ENCODE measurements around the gene FAHD1.

FAHD1 gene

GRCh38 chr16:1815461-1815860 lies 11.5 kb upstream of the FAHD1 start:
- DNase-seq (ENCODE audit: extremely low spot score), result no peak
- POLR2A ChIA-PET, result no interaction called here
- TF ChIP-seq TARDBP (IDR thresholded peaks at IDR 0.05), result no peak
- no peak for TF ChIP-seq FOXM1 (IDR thresholded peaks at IDR 0.05; ENCODE audit: borderline replicate concordance)
- no peak for TF ChIP-seq L3MBTL2 (conservative IDR thresholded peaks at IDR 0.05)
- TF ChIP-seq ZNF384 (IDR thresholded peaks at IDR 0.05), result no peak
- TF ChIP-seq LEF1 (IDR thresholded peaks at IDR 0.05; ENCODE audit: borderline replicate concordance), result no peak
- TF ChIP-seq ELF4 (IDR thresholded peaks at IDR 0.05), result no peak
- TF ChIP-seq NFRKB (IDR thresholded peaks at IDR 0.05), result no peak
- no peak for TF ChIP-seq ARNT (IDR thresholded peaks at IDR 0.05)
- no peak for TF ChIP-seq SP1 (IDR thresholded peaks at IDR 0.05)
- CTCF ChIA-PET, result no interaction called here

- ChIA-PET POLR2A (interaction anchor here (0.7 kb wide), 1 partner anchor 113 kb away, joined by 3 read pairs; no protein-coding TSS in a partner anchor), CTCF (no interaction called here)
- no peak for TF ChIP-seq L3MBTL2 (conservative IDR thresholded peaks at IDR 0.05)
- TF ChIP-seq NFRKB (IDR thresholded peaks at IDR 0.05), result no peak
- no peak for TF ChIP-seq SUZ12 (IDR thresholded peaks at IDR 0.05)
- TF ChIP-seq BHLHE40 (IDR thresholded peaks at IDR 0.05; ENCODE audit: borderline replicate concordance), result no peak
- TF ChIP-seq CTBP1 (IDR thresholded peaks at IDR 0.05; ENCODE audit: borderline replicate concordance), result no peak
- TF ChIP-seq FOXA1 (IDR thresholded peaks at IDR 0.05), result no peak
- TF ChIP-seq PKNOX1 (IDR thresholded peaks at IDR 0.05), result no peak
- TF ChIP-seq ELF4 (IDR thresholded peaks at IDR 0.05), result no peak
- no peak for TF ChIP-seq FOXK2 (IDR thresholded peaks at IDR 0.05)
- no peak for TF ChIP-seq HDGF (IDR thresholded peaks at IDR 0.05; ENCODE audit: borderline replicate concordance)
- TF ChIP-seq FOXM1 (IDR thresholded peaks at IDR 0.05; ENCODE audit: borderline replicate concordance), result no peak
- no peak for TF ChIP-seq SP1 (IDR thresholded peaks at IDR 0.05)
- TF ChIP-seq ARNT (IDR thresholded peaks at IDR 0.05), result no peak
- no peak for TF ChIP-seq ZNF384 (IDR thresholded peaks at IDR 0.05)
- DNase-seq (ENCODE audit: extremely low spot score), result no peak
Observed at GRCh38 chr16:1816396-1817275, 10.4 kb upstream of the FAHD1 start.

- TF ChIP-seq FOXM1 (IDR thresholded peaks at IDR 0.05; ENCODE audit: borderline replicate concordance) (no peak), NFRKB (IDR thresholded peaks at IDR 0.05) (no peak), FOXA1 (IDR thresholded peaks at IDR 0.05) (no peak), CTBP1 (IDR thresholded peaks at IDR 0.05; ENCODE audit: borderline replicate concordance) (no peak), LEF1 (IDR thresholded peaks at IDR 0.05; ENCODE audit: borderline replicate concordance) (no peak), TARDBP (IDR thresholded peaks at IDR 0.05) (no peak), ZNF384 (IDR thresholded peaks at IDR 0.05) (no peak), BHLHE40 (IDR thresholded peaks at IDR 0.05; ENCODE audit: borderline replicate concordance) (no peak), SUZ12 (IDR thresholded peaks at IDR 0.05) (no peak), PKNOX1 (IDR thresholded peaks at IDR 0.05) (no peak), ARNT (IDR thresholded peaks at IDR 0.05) (no peak), FOXK2 (IDR thresholded peaks at IDR 0.05) (no peak), SP1 (IDR thresholded peaks at IDR 0.05) (no peak), ELF4 (IDR thresholded peaks at IDR 0.05) (no peak), L3MBTL2 (conservative IDR thresholded peaks at IDR 0.05) (no peak), HDGF (IDR thresholded peaks at IDR 0.05; ENCODE audit: borderline replicate concordance) (no peak)
- no peak for DNase-seq (ENCODE audit: extremely low spot score)
- ChIA-PET POLR2A (interaction anchor here (0.7 to 0.8 kb wide), 2 partner anchors 10 to 112 kb away, joined by 3 read pairs; partner anchors contain the start of genes FAHD1 and HAGH), CTCF (no interaction called here)
Observed at GRCh38 chr16:1817276-1817589, 9.8 kb upstream of the FAHD1 start.

GRCh38 chr16:1817716-1818115 lies 9.3 kb upstream of the FAHD1 start:
- CTCF ChIA-PET, result no interaction called here

GRCh38 chr16:1818204-1818872 lies 8.7 kb upstream of the FAHD1 start:
- ChIA-PET POLR2A (no interaction called here), CTCF (no interaction called here)
- no peak for DNase-seq (ENCODE audit: extremely low spot score)
- no peak for TF ChIP-seq L3MBTL2 (conservative IDR thresholded peaks at IDR 0.05)
- no peak for TF ChIP-seq SUZ12 (IDR thresholded peaks at IDR 0.05)
- no peak for TF ChIP-seq ELF4 (IDR thresholded peaks at IDR 0.05)
- no peak for TF ChIP-seq TARDBP (IDR thresholded peaks at IDR 0.05)
- TF ChIP-seq FOXA1 (IDR thresholded peaks at IDR 0.05), result no peak
- TF ChIP-seq BHLHE40 (IDR thresholded peaks at IDR 0.05; ENCODE audit: borderline replicate concordance), result no peak
- no peak for TF ChIP-seq HDGF (IDR thresholded peaks at IDR 0.05; ENCODE audit: borderline replicate concordance)
- TF ChIP-seq CTBP1 (IDR thresholded peaks at IDR 0.05; ENCODE audit: borderline replicate concordance), result no peak
- TF ChIP-seq PKNOX1 (IDR thresholded peaks at IDR 0.05), result no peak
- no peak for TF ChIP-seq ZNF384 (IDR thresholded peaks at IDR 0.05)
- TF ChIP-seq FOXM1 (IDR thresholded peaks at IDR 0.05; ENCODE audit: borderline replicate concordance), result no peak

More at GRCh38 chr16:1817716-1818115, 9.3 kb upstream of the FAHD1 start:
- POLR2A ChIA-PET, result interaction anchor here (0.8 kb wide), 1 partner anchor 9 kb away, joined by 3 read pairs; the partner anchor contains the start of genes FAHD1 and HAGH
- no peak for DNase-seq (ENCODE audit: extremely low spot score)
- no peak for TF ChIP-seq ZNF384 (IDR thresholded peaks at IDR 0.05)
- no peak for TF ChIP-seq TARDBP (IDR thresholded peaks at IDR 0.05)
- no peak for TF ChIP-seq ARNT (IDR thresholded peaks at IDR 0.05)
- no peak for TF ChIP-seq LEF1 (IDR thresholded peaks at IDR 0.05; ENCODE audit: borderline replicate concordance)
- no peak for TF ChIP-seq PKNOX1 (IDR thresholded peaks at IDR 0.05)
- TF ChIP-seq BHLHE40 (IDR thresholded peaks at IDR 0.05; ENCODE audit: borderline replicate concordance), result no peak
- no peak for TF ChIP-seq HDGF (IDR thresholded peaks at IDR 0.05; ENCODE audit: borderline replicate concordance)
- TF ChIP-seq FOXA1 (IDR thresholded peaks at IDR 0.05), result no peak
